AG08396 (cell line): ENCODE measurements around the gene KRTAP4-6.
"Not testable (repeated sequence)": the region's sequence is repeated elsewhere in the genome, so short reads cannot be mapped to it uniquely, and the experiment has no call there.

Experiments used
- DNase-seq: peaks from one replicate; pipeline ENCODE4 v3.0.0; 2012; ENCODE audit warnings: low spot score, mixed read lengths

The KRTAP4-6 gene

DNA sequence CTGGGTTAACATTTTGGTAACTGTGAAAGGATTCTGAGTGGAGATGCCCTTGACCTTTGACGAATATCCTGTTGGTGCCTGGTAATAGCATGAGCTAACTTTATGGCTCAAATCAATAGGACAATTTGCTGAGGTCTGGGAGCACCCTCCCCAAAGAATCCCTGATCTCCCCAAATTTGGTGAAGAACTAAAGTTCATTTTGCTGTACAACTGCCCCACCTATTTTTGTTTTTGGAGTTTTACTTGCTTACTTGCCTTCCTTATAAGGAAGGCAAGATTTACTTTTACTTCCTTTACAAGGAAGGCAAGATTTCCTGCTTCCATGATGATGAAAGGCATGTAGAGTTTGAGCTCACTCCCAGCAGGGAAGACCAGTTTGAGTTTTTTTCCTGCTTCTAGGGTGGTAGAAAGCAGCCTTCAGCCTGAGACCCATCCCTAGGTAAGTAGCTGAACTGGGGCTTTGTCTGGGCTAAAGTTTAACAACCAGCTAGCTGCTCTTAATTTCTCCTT lies 32.3 kb downstream of the KRTAP4-6 start:
- DNase-seq = no peak

DNA sequence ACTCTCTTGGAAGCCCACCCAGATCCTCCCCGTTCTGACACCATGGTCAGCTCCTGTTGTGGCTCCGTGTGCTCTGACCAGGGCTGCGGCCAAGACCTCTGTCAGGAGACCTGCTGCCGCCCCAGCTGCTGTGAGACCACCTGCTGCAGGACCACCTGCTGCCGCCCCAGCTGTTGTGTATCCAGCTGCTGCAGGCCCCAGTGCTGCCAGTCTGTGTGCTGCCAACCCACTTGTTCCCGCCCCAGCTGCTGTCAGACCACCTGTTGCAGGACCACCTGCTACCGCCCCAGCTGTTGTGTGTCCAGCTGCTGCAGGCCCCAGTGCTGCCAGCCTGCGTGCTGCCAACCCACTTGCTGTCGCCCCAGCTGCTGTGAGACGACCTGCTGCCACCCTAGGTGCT lies 35.0 kb downstream of the KRTAP4-6 start, which contains the start of gene KRTAP4-9:
KRTAP4-9 (plus strand) TSS at position 43 of the 400 bp plus-strand sequence; CDS start at position 43, 0 bp downstream.
- DNase-seq = not testable (repeated sequence)

DNA sequence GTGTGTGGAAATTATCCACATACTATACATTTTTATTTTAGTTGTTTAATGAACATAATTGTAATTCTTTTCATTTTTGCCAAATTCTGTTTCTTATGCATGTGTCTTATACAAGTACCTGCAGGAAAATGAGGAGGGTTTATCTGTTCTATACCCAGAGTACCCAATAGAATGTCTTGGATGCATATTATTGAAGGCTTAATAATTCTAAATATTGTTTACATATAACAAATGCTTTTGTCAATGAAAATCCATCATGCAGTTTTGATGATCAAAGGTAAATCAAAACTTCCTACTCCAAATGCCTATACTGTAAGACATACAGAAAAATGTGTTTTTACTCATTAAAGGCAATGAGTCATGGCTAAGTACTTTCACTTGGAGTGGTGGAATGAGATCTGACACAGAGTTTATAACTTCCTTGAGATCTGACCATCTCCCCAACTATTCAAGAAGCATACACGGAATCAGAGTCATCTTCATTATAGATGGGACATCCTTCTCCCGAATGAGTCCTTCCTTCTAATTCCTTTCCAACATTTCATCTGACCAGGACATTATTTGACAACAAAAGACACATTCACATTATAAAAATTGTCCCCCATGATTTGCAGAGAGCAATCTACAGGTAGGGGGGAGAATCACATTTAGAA lies 35.8 kb downstream of the KRTAP4-6 start:
- DNase-seq = not testable (repeated sequence)

DNA sequence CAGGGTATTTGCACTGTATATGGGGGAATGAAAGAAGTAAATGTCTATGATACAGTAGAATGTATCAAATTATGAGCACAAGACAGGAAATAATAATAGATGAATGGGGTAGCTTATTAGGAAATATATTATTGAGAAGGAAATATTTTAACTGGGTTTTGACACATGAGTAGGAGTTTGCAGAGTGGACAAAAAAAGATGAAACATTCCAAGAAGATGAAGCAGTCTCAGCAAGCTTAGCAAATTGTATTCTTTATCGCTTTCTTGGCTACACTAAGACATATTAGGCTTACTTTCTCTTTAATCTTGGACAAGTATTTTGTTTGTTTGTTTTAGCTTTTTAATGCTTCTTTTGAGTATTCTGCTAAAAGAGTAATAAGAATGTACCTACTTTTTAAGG lies 36.4 kb downstream of the KRTAP4-6 start:
- DNase-seq = no peak

DNA sequence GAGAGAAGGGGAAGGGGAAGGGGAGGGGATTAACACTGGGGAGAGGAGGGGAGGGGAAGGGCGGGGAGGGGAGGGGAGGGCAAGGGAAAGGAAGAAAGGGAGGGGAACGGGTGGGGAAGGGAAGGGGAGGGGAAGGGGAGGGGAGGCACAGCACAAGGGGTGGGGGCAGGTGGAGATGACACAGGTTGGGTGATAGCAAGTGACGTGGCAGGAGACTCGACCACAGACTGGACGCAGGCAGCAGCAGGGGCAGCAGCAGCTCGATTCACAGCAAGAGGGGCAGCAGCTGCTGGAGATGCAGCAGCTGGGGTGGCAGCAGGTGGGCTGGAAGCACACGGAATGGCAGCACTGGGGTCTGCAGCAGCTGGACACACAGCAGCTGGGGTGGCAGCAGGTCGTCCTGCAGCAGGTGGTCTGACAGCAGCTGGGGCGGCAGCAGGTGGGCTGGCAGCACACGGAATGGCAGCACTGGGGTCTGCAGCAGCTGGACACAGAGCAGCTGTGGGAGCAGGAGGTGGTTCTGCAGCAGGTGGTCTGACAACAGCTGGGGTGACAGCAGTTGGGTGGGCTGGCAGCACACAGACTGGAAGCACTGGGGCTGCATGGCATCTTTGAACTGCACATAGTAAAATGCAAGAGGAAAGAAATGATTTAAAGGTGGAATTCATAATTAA lies 38.6 kb downstream of the KRTAP4-6 start, which contains the start of gene KRTAP4-16:
KRTAP4-16 (minus strand) TSS at position 624 of the 674 bp plus-strand sequence; CDS start at position 624, 0 bp downstream.
- DNase-seq = no peak

DNA sequence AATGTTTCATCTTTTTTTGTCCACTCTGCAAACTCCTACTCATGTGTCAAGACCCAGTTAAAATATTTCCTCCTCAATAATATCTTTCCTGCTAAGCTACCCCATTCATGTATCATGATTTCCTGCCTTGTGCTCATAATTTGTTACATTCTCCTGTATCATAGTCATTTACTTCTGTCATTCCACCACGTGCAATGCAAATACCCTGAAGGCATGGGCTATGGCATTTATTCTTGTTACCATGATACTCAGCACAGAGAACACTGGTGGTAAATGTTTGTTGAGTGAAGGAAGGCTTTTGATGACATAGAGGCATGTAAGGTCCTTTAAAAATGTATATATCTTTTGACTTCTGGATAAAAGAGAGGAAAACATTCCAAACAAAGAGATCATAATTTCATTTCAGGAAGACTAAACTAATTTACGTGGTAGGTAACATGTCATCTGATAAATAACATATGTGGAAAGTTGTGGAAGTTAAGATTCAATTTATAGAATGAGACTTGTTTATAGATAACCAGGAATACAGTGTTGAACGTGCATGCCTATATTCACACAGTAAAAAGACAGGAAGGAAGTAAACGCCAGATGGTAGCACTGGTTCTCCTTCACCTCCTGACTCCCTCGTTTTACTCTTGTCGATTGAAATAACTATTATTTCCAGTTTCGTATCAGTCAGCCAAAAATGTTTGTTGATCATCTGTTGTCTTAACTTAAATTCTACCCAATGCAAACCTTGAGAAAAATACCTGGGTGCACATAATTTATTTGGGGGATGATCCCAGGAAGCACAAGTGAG lies 40.5 kb downstream of the KRTAP4-6 start:
- not testable (repeated sequence) for DNase-seq

DNA sequence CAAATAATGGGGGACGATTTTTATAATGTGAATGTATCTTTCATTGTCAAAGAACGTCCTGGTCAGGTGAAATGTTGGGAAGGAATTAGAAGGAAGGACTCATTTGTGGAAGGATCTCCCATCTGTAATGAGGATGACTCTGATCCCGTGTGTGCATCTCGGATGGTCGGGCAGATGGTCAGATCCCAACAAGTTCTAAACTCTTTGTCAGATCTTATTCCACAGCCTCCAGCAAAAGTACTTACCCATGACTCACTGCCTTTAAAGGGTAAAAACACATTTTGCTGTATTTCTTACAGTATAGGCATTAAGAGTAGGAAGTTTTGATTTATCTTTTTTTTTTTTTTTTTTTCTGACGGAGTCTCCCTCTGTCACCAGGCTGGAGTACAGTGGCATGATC lies 41.9 kb downstream of the KRTAP4-6 start:
- no peak for DNase-seq

DNA sequence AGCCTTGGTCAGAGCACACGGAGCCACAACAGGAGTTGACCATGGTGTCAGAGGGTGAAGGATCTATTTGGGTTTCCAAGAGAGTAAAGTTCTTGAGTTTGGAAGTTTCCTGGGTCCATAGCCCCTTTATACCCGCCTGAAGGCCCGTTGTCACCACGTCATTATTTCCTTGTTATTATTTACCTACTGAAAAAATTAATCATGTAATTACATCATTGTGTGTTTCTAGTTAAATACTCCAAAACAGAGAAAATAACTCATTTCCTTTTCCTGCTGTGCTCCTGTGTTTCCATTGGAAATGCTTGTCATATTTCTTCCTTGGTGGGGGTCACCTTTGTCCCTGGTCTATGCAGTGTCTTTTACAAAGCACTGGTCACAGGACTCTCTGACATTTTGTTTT lies 42.3 kb downstream of the KRTAP4-6 start, which contains the start of gene KRTAP4-8:
KRTAP4-8 (minus strand) TSS at position 101 of the 400 bp plus-strand sequence; CDS start at position 43, 58 bp downstream.
- DNase-seq = no peak

DNA sequence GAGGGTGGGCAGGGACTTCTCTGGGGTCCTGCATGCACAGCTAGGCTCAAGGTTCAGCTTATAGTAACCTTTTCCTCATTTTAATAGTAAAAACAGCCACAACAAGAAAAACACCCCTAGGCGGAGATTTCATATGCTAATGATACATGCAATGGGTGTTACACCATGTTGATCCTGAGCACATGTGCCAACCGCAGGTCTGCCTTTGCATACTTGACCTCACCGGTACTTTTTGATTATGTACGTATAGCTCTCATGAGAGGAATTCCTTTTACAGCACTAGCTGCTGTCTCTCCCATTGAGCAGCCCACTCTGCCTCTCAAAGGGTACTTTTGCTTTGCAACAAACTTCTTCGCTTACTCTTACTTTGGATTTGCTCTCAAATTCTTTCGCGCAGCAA lies 44.3 kb downstream of the KRTAP4-6 start:
- DNase-seq = no peak
